Fibroblast of skin of left biceps (primary cell): ENCODE results near the gene KIR3DL2.
"Not testable (repeated sequence)": the region's sequence is repeated elsewhere in the genome, so short reads cannot be mapped to it uniquely, and the experiment has no call there.

ENCODE experiments used
- DNase-seq, 2 experiments: peaks; one replicate each; pipeline ENCODE4 v3.0.0-alpha.2; 2013; ENCODE audit warnings: low read depth in 2 of 2

The KIR3DL2 gene

DNA sequence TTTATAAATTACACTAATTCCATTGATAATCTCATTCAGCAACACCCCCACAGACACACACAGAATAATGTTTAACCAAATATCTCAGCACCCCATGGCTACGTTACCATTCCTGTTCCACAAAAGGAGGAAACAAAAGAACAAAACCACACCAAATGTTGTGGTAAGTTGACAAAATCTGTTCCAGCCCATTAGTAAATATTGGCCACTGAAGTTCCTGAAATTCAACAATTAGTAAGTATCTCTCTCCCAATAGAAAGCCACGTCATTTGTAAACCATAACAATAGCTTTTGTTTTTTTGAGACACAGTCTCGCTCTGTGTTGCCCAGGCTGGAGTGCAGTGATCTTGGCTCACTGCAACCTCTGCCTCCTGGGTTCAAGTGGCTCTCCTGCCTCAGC, 21.5 kb downstream of the KIR3DL2 start:
- DNase-seq: no peak

DNA sequence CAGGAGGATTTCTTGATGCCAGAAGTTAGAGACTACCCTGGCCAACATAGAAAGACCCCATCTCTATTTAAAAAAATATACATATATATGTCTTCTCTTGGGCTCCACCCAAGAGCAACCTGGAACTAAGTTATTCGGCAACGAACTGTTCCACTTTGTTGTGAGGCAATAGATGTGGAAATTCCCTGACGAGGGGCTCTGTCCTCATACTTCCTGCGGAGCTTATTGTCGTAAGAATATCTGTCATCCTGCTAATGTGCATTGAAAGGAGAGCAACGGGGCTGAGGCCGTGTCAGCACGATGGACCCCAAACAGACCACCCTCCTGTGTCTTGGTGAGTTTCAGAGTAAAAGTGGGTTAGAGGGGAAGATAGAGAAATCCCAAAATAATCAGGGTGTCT, 23.7 kb downstream of the KIR3DL2 start, which contains the start of gene FCAR:
Gene FCAR, plus strand, starts transcription at position 246 of the 400 bp plus-strand sequence. Its CDS starts 55 bp downstream, at position 301.
- no peak for DNase-seq

DNA sequence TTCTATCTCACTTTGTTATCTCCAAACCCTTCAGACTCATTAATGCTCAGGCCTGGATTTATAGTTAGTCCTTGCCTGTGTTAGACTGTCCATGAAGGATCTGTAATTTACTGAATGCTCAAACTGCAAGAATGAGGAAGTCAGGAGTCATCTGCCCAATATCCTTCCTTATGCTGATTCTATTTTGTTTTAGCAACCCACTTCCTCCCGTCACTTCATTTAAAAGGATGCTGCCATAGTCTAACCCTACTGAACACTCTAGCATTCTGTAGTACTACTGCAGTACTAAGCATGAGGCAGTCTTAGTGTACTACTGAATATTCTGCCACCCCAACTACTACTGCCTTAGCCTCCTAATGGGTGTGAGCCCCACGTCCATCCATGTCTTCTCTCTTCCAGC, 25.3 kb downstream of the KIR3DL2 start:
- no peak for DNase-seq

DNA sequence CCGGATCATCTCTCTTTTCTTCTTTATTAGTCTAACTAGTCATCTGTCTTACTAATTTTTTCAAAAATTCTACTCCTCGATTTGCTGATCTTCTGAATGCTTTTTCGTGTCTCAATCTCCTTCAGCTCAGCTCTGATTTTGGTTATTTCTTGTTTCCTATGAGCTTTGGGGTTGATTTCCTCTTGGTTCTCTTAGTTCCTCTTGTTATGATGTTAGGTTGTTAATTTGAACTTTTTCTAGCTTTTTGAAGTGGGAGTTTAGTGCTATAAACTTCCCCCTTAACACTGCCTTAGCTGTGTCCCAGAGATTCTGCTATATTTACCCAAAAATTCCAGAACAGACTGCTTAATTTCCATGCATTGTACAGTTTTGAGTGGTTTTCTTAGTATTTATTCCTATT, 27.2 kb downstream of the KIR3DL2 start:
- no peak for DNase-seq

DNA sequence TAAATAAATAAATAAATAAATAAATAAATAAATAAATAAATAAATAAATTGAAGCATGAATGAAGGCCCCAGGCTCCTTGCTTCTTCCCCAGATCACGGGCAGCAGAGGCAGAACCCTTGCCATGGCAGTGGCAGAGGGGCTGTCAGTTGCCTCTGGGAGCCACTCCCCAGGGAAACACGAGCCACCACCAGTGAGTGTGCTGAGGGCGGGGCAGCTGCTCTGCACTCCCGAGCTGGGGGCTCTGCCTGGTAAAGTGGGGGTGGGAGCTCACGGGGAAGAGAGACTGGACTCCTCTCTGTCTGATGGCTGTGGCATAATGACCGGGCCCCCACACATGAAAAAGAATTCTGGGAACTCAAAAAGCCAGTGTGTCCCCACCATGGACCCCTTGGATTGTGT, 31.6 kb downstream of the KIR3DL2 start:
- no peak for DNase-seq

DNA sequence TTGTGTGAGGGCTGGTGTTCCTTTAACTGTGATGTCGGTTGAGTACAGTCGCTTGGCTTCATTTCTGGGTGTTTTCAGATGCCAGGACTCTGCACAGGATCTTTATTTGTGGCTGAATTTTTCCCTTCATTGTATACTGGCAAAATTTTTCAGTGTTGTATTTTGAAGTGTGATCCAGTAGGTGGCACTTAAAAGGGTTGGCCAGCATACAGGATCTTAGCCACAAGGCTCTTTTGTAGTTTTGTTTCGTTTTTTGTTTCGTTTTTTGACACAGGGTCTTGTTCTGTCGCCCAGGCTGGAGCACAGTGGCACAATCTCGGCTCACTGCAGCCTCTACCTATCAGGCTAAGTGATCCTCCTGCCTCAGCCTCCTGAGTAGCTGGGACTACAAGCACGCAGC, 32.5 kb downstream of the KIR3DL2 start:
- DNase-seq: no peak

DNA sequence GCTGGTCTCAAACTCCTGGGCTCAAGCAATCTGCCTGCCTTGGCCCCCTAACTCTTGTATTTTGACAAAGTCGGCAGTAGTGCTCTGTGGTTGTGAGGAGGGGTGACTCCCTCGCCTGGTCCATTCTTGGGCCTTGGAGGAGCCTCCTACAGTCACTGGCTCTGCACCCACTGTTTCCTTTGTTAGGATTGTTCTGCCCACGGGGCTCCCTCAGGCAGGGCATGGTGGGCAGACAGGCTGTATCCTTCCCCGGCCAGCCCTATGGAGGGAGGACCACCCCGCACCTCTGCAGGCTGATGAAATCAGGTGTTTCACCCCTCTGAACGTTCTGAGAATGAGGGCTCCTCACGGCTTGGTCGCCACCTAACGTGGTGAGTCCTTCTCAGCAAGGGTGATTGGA, 33.0 kb downstream of the KIR3DL2 start:
- no peak for DNase-seq

DNA sequence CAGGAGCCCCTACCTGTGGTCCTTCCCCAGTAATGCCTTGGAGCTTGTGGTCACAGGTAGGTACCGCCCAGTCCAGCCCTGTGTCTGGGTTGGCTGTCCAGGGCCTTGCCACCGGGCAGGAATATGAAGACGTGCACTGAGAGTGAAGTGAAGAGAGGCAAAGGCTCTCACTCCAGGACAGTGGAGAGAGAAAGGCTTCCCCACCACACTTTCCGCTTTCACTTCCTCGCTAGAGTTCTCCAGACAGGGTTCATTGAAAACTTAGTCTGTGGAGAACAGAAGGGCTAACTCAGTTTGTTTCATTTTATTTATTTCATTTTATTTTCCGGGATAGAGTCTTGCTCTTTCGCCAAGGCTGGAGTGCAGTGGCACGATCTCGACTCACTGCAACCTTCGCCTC, 38.0 kb downstream of the KIR3DL2 start:
- DNase-seq: no peak

DNA sequence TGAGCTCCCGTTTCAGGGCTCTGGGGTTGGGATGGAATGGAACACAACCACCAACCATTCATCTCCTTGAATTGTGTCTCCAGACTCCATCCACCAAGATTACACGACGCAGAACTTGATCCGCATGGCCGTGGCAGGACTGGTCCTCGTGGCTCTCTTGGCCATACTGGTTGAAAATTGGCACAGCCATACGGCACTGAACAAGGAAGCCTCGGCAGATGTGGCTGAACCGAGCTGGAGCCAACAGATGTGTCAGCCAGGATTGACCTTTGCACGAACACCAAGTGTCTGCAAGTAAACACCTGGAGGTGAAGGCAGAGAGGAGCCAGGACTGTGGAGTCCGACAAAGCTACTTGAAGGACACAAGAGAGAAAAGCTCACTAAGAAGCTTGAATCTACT, 39.3 kb downstream of the KIR3DL2 start:
- DNase-seq: no peak

DNA sequence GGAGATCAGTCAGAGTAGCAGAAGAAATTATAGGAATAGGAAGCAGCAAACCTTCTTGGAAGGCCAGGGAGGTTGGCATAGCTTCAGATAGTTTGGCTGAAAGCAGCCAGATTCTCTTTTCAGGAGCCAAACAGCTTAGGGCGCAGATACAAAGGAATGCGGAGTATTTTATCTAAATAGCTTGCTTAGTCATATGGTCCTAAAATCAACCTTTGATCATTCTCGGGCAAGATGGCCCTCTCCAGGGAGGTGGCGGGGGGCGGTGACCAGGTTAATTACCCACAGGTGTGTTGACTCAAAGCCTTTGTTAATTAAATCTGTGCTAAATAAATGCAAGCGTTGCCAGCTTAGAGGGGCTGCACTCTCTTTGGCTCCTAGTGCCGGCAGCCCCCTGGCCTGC, 43.2 kb downstream of the KIR3DL2 start:
- DNase-seq: no peak

DNA sequence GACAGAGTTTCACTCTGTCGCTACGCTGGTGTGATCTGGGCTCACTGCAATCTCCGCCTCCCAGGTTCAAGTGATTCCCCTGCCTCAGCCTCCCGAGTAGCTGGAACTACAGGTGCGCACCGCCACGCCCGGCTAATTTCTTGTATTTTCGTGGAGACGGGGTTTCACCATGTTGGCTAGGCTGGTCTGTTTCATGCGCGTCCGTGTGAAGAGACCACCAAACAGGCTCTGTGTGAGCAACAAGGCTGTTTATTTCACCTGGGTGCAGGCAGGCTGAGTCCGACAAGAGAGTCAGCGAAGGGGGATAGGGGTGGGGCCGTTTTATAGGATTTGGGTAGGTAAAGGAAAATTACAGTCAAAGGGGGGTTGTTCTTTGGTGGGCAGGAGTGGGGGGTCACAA, 43.9 kb downstream of the KIR3DL2 start:
- DNase-seq: not testable (repeated sequence)

DNA sequence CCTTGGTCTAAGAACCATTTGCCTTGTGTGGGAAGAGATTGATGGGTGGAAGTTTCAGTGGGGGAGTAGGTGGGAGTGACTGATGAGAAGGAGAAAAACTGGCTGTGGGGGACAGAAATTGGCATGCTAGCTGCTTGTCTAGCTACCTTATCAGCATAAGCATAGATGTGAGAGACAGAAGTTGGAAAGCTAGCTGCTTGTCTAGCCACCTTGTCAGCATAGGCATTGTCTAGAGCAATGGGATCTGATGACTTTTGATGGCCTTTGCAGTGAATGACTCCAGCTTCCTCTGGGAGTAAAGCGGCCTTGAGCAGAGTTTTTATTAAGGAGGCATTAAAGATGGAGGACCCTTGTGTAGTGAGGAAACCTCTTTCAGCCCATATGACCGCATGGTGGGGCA, 45.8 kb downstream of the KIR3DL2 start:
- DNase-seq: no peak

DNA sequence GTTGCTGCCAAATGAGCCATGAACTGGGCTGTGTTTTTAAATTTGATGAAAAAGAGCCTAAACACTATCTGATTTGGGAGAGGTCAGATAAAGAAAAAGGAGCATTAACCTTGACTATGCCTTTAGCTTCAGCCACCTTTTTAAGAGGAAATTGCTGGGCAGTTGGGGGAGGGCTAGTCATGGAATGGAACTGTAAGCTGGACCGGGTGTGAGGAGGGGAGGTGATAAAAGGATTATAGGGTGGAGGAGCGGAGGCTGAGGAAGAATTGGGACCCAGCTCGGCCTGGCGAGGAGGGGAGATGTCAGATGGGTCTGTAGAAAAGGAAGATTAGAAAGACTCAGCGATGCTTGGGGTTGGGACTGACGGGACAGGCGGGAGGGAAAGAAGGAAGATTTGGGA, 48.4 kb downstream of the KIR3DL2 start:
- DNase-seq: not testable (repeated sequence)

DNA sequence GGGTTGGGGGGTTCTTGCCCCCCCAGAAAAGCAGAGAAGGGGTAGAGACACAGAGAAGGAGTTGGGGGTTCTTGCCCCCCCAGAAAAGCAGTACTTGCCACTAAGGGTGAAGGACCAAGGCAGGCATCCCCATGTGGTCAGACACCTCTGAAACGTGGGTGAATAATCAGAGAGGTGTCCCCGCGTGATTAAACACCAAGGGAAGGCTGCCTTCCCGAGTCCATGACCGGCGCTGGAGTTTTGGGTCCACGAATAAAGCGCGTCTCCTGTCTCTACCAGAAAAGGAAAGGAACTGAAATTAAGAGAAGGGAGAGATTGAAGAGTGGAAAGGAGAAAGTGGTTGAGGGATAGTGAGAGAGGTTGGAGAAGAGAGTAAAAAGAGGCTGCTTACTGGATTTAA, 49.4 kb downstream of the KIR3DL2 start:
- not testable (repeated sequence) for DNase-seq

DNA sequence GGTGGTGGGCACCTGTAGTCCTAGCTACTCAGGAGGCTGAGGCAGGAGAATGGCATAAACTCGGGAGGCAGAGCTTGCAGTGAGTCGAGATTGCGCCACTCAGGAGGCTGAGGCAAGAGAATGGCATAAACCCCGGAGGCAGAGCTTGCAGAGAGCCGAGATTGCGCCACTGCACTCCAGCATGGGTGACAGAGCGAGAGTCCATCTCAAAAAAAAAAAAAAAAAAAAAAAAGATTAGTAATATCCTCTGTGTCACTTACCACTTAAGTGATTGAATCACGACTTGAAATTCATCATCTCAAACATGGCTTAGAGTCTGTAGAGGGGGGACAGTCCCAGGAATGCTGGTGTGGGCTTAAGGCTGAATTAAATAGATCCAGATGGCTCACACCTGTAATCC, 50.9 kb downstream of the KIR3DL2 start:
- DNase-seq: not testable (repeated sequence)

DNA sequence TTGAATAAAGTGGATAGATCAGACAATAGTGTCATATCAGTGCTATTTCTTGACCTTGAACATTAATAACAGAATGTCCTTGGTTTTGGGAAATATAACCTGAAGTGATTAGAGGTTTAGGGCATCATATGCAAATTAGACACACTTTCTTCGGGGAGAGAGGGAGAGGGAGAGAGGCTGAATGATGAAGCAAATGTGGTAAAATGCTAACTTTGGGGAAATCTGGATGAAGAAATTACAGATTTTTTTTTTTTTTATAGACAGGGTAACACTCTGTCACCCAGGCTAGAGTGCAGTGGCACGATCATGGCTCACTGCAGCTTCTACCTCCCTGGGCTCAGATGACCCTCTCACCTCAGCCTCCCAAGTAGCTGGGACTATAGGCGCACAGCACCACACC, 51.8 kb downstream of the KIR3DL2 start:
- no peak for DNase-seq

DNA sequence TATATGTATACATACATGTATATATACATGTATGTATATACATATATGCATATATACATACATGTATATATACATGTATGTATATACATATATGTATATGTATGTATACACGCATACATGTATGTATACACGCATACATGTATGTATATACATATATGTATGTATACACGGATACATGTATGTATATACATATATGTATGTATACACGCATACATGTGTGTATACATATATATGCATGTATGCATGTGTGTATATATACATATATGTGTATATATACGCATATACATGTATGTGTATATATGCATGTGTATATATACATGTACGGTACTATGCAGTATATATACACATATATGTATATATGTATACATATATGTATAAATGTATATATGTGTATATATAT, 53.1 kb downstream of the KIR3DL2 start:
- DNase-seq: no peak

DNA sequence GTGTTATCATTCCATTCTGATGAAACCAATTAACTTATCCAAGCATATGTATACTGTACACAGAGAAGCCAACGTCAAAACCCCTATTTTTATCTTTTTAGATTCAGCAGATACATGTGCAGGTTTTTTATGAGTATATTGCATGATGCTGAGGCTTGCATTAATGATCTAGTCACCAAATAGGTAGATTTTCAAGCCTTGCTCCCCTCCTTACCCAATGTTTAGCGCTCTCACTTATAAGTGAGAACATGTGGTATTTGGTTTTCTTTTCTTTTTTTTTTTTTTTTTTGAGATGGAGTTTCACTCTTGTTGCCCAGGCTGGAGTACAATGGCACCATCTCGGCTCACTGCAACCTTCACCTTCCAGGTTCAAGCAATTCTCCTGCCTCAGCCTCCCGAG, 54.0 kb downstream of the KIR3DL2 start:
- not testable (repeated sequence) for DNase-seq

DNA sequence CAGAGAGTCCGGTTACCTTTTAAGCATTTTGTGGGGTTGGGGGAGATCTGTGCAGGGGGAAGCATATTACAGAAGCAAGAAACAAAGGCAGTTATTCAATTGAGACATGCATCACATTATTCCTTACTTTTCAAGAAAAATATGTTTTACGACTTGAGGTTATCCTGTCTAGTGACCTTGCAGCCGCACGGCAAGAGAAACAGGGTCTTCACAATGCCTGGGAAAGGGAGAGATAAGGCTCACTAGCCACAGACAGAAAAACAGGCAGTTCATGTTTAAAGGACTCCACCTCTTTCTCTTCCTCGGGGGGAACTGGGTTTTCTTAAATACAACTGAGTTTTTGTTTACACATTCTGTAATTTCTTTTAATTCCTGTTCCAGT, 55.2 kb downstream of the KIR3DL2 start:
- no peak for DNase-seq

DNA sequence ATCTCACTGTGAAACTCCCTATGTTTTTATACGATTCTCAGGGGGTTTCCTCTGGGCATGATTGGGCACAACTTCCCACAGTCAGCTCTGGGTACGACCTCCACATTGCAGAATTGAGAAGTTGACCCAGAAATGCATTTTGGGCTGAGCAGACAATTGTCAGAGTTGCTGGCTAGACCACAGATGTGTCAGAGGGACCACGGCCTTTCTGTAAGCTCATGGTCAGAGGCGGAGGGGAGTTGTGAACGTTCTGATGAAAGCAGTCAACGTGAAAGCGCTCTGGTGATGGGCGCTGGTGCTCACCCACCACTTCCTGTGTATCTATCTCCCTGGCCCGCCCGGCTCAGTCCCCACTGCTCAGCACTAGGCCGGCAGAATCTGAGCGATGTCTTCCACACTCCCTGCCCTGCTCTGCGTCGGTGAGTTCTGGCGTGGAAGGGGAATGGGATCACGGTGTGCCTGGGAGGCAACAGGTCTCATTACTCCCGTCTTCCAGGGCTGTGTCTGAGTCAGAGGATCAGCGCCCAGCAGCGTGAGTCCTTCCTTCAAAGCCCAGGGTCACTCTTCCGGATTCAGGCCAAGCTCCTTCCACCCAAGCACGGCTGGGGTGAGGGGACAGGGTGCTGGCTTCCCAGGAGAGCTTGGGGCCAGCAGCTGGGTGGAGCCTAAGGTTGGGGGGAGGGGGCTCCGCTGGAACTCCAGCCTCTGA, 55.7 kb downstream of the KIR3DL2 start, which contains the start of gene NCR1:
Gene NCR1, plus strand, starts transcription at position 346 of the 709 bp plus-strand sequence. Its CDS starts 40 bp downstream, at position 386.
- no peak for DNase-seq

DNA sequence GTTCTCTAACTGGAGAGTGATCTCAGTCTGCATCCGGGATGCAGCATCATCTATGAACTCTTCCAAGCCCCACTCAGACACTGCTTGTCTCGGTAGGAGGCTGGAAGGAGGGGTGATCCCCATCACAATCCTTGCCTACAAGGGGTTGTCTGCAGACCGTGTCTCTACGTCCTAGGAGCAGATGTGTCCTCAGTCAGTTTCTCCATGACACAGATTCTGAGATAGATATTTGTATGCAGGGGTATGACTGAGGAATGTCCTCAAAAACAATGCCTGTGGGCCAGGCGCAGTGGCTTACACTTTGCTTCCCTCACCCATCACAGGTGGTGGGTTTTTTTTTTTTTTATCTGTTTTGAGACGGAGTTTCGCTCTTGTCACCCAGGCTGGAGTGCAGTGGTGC, 56.6 kb downstream of the KIR3DL2 start:
- no peak for DNase-seq

DNA sequence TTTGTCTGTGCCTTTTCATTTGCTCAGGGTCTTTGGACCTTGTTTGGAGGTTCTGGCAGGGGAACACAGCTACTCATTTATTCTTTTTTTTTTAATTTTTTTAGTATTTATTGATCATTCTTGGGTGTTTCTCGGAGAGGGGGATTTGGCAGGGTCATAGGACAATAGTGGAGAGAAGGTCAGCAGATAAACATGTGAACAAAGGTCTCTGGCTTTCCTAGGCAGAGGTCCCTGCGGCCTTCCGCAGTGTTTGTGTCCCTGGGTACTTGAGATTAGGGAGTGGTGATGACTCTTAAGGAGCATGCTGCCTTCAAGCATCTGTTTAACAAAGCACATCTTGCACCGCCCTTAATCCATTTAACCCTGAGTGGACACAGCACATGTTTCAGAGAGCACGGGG, 57.7 kb downstream of the KIR3DL2 start:
- not testable (repeated sequence) for DNase-seq
